Endothelial cell of umbilical vein (primary cell): Measurements from ENCODE around the gene ATXN10.

Source experiments
- EZH2 ChIP-seq: IDR thresholded peaks from 2 replicates; pipeline ENCODE4 v1.6.1; 2012; ENCODE audit warnings: borderline replicate concordance, low read depth, mild to moderate bottlenecking, moderate library complexity, low read length, inconsistent platforms; ENCODE audit not compliant: severe bottlenecking
- FOS ChIP-seq: IDR thresholded peaks from 2 replicates; pipeline ENCODE4 v1.6.1; 2011; ENCODE audit warnings: mild to moderate bottlenecking, low read length, moderate library complexity, borderline replicate concordance; ENCODE audit not compliant: insufficient read depth
- JUN ChIP-seq: IDR thresholded peaks from 2 replicates; pipeline ENCODE4 v1.6.1; 2011; ENCODE audit warnings: borderline replicate concordance, low read depth; ENCODE audit not compliant: insufficient read length, insufficient read depth
- MYC ChIP-seq: IDR thresholded peaks from one replicate; pipeline ENCODE4 v1.6.1; 2011; ENCODE audit warnings: mild to moderate bottlenecking, low read depth, low read length
- POLR2A ChIP-seq: IDR thresholded peaks from 2 replicates; pipeline ENCODE4 v1.6.1; 2012; ENCODE audit warnings: low read depth, mild to moderate bottlenecking, control low read depth, low read length
- POLR2AphosphoS5 ChIP-seq: IDR thresholded peaks from 2 replicates; pipeline ENCODE4 v1.6.1; 2012; ENCODE audit warnings: low read depth, mild to moderate bottlenecking, control low read depth, low read length, moderate library complexity; ENCODE audit not compliant: insufficient read depth
- TF ChIP-seq, protein P1 (sequence below), 2 donors: IDR thresholded peaks; 1 replicate in 1 of 2; 2 replicates in 1 of 2; pipeline ENCODE4 v1.5.1; 2011; ENCODE audit warnings: low read length in 2 of 2, mild to moderate bottlenecking in 2 of 2, moderate library complexity in 2 of 2, control low read depth in 1 of 2, inconsistent platforms in 1 of 2, low read depth in 1 of 2; ENCODE audit not compliant: insufficient read depth in 1 of 2; ENCODE audit errors: extremely low read depth in 1 of 2
- TF ChIP-seq, protein P2 (sequence below): IDR thresholded peaks from 2 replicates; pipeline ENCODE4 v1.6.1; 2011; ENCODE audit not compliant: insufficient read depth, insufficient read length

DNA sequence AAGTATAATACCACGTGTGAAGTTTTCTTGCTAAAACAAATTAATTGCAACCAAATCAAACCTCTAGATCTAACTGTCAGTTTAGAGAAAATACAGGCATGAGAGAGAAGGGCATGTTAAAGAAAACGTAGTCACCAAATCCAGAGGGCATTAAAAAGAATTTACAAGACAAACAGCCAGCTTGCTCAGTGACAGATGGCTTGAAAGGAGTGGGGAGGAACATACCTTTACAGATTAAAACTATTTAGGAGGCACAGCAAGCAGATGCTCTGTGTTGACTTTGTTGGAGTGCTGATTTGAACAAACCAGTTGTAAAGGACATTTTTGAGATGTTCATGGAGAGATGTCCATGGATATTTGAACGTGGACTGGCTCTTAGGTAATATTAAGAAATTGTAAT is 96.9 kb downstream of the ATXN10 start:
- TF ChIP-seq, protein P1, sequence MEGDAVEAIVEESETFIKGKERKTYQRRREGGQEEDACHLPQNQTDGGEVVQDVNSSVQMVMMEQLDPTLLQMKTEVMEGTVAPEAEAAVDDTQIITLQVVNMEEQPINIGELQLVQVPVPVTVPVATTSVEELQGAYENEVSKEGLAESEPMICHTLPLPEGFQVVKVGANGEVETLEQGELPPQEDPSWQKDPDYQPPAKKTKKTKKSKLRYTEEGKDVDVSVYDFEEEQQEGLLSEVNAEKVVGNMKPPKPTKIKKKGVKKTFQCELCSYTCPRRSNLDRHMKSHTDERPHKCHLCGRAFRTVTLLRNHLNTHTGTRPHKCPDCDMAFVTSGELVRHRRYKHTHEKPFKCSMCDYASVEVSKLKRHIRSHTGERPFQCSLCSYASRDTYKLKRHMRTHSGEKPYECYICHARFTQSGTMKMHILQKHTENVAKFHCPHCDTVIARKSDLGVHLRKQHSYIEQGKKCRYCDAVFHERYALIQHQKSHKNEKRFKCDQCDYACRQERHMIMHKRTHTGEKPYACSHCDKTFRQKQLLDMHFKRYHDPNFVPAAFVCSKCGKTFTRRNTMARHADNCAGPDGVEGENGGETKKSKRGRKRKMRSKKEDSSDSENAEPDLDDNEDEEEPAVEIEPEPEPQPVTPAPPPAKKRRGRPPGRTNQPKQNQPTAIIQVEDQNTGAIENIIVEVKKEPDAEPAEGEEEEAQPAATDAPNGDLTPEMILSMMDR (IDR thresholded peaks at IDR 0.05; ENCODE audit: extremely low read depth in 1 of 2, insufficient read depth in 1 of 2, low read depth in 1 of 2, low read length in 2 of 2): no peak
- no peak for TF ChIP-seq POLR2AphosphoS5
- no peak for TF ChIP-seq JUN
- no peak for TF ChIP-seq POLR2A
- TF ChIP-seq, protein P2, sequence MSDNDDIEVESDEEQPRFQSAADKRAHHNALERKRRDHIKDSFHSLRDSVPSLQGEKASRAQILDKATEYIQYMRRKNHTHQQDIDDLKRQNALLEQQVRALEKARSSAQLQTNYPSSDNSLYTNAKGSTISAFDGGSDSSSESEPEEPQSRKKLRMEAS: no peak
- no peak for TF ChIP-seq FOS
- TF ChIP-seq MYC: no peak
- no peak for TF ChIP-seq EZH2
